NCI-H1930 (cell line): ENCODE measurements around the gene EIF4G1.
A peak's percentile ranks its signal among the peaks of the same experiment; 100 is the strongest.

Source experiments
- DNase-seq, 2 experiments: peaks; one replicate each; lab custom pipeline; 2025; lab: John Stamatoyannopoulos, UW

EIF4G1 gene

DNA sequence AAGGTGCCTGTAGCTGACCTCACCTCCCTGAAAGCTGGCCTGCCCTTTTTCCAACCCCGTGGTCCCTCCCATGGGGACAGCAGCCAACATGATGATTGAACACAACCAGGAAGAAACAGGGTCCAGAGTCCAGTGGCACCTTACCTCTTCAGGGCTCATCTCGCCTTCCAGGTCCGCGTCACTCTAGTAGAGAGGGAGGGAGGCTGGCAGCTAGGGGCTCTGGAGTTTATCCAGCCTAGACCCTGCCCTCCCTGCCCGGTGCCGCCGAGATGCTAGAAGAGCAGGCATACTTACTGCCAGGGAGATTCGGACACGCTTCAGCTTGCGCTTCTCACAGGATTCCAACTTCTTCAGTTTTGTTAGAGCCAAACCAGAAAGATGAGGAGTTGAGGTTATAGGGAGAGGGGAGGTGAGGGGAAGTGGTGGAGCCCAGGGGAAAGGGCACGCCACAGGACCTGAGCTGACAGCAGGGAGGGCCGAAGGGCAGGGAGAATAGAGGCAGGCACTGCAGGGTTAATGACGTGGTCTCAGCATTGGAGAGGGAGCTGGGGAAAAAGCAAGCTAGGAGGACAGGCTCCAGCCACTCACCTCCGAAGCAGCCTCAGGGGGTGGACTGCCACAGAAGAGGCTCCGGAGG is 37.9 kb downstream of the EIF4G1 start:
- no peak for DNase-seq

DNA sequence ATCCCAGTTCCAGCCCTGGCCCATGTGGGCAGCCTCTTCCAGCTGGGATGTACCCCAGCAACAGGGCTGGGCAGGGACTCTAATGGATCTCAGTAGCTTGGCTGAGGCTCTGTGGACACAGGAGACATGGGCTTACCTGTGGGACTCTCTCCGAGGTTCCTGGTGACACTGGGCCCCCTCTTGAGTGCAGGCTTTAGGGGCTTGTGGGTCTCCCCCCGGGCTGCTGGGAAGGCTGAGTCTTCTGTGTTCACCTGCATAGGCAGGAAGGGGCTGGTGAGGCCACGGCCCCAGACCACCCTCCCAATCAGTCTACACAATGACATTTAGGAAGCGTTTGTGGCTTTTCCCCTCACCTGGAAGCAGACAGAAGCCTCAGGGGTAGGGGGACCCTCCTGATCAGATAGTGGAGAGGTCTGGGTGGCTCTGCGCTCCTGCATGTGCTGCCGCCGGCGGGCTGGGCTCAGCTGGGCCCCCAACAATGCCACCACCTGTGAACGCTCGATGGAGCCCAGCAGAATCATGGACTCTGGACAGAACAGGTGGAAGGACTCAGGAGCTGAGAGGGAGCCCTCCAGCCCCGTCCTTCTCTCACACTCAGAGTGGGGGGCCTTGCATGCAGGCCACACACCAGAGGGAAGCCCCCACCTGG is 38.6 kb downstream of the EIF4G1 start:
- no peak for DNase-seq

DNA sequence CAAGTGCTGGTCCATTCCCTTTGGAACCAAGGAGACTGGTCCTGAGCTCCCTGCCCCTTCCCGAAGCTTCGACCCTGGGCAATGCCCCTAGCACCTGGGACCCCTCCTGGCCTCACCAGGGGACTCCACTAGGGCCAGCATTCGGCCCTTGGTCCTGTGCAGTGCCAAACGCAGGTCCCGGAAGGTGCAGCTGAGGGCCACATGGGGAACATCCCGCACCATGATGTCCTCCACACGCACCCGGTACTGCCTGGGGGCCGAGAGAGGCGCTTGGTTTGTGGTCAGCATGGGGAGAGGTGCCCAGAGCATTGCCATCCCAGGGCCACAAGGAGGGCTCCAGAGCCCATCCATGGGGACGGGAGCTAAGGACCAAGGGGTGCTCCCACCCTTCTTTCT is 39.1 kb downstream of the EIF4G1 start:
- no peak for DNase-seq

DNA sequence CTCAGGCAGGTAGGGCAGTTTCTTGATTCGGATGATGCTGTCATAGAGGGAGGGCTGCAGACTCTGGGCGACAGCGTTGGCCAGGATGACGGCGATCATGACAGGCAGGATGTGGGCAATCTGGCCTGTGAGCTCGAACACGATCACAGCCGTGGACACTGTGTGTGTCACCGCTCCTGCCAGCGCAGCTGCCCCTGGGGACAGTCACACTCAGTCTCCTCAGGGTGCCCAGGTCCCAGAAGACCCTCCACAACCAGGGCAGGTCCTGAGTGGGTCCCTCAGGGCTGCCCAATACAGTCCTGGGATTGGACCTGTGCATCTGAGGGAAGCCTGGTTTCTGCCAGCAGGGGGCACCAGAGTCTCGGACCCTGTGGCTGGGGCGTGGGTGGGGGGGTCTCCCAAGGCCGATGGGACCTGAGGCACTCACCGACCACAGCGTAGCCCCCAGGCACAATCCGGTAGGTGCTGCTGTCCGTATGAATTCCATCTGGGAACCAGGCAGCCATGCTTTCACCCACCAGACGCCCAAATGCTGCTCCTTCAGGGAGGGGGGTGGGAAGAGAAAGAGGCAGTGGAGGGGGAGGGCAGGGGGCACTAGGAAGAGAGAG is 39.8 kb downstream of the EIF4G1 start:
- DNase-seq: peak in 1 of 2 experiments; percentile 72

DNA sequence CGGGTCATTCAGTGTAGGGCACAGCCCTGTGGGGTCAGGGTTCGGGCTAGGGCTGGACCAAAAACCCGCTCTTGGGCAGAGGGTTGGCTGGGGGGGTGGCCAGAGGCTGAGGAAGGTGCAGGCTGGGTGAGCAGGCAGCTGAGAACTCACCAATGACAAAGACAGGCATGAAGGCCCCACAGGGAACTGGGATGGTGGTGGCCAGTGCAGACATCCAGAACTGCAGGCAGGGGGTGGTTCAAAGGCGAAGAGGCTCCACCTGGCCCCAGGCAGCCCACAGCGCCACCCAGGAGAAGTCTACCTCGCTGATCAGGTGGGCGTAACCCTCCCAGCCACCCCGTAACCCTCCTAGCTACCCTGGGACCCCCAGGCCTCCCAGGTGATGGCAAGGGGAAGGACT is 40.3 kb downstream of the EIF4G1 start:
- no peak for DNase-seq

DNA sequence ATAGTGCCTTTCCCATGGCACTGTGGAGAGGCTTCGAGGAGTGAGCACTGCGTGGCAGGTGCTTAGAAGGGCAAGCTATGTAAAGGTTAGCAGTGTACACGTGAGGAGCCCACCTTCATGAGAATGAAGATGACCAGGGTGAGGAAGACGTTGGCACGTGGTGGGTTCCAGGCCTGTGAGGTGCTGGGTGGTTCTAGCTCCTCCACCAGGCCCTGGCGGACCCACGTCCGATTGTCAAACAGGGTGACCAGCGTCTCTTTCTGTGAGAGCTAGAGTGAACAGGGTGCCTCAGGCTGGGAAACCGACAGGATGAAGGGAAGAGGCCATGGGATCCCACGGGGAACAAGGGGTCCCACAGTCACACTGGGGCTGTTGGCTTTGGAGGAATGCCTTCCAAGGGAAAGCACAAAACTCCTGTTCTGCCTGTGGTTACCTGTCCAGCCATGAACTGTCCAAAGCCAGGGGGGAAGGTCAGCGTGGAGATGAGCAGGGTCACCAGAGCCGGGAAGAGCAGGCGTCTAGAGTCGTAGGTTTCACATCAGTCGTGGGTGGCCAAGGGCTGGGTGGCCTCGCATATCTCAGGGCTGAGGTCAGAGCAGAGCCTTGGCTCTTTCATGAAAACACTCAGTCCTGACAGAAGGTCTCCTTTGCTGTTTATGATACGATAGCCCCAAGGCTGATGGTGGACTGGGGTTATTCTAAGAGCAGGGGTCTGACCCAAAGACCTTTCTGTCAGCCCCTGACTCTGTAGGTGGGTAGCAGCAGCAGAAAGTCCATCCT is 41.0 kb downstream of the EIF4G1 start:
- no peak for DNase-seq

DNA sequence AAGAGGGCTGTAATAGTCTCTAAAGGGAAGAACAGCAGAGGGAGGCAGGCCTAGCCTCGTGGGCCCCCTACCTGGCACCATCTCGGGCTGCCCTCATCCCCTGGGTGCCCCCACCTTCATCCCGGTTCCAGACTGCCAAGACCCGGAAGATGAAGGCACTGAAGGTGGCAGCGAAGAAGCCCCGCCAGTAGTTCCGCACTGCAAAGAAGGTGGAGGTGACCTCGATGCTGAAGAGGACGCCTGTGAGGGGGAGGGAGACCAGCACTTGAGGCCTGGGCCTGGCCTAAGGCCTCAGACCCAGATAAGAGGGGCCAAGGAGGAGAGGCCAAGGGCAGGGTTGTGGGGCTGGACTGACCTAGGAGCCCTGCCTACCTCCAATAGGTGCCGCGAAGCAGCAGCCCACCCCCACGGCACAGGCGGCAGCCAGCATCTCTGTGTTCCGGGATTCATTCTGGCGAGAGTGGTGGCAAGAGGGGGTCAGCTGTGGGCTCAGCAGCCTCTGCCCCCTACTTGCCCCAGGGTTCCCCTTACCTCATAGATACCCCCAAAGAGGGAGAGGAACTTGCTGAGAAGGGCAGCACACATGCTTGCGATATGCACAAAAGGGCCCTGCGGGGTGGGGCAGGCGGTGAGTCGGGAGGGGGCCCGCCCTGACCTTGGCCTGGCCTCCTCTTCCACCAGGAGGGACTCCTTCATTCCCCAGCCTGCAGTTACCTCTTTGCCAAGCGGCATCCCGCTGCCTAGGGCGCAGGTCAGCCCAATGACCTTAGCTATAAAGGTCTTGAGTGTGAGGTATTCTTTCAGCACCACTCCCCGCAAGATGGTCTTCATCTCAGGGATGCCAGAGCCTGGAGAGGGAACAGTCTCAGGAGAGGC is 43.1 kb downstream of the EIF4G1 start:
- DNase-seq: no peak

DNA sequence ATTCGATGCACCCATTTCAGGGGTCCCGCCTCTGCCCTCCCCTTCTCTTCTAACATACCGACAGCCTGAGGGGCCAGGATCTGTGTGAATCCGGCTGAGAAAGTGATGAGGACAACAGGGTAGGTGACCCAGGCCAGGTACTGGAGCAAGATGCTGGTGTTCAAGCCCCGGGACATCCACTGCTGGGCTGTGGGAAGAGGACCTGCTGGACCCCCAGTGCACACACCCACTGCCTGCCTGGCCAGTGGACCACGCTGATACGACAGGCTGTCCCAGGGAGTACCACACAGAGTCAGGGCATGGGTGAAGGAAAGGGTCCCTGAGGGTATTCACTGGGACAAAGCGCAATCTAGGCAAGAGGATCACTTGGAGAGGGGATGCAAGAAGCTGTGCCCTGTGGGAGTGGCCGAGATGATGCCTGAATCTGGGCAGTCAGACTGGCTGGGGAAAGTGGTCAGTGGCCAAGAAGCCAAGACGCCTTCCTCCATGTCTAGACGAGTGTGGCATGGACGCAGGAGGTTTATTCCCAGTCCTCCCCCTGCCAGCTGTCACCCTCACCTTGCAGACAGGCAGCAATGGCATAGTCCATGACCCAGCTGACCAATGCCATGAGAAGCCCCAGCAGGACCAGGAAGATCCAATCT is 43.8 kb downstream of the EIF4G1 start:
- DNase-seq: no peak

DNA sequence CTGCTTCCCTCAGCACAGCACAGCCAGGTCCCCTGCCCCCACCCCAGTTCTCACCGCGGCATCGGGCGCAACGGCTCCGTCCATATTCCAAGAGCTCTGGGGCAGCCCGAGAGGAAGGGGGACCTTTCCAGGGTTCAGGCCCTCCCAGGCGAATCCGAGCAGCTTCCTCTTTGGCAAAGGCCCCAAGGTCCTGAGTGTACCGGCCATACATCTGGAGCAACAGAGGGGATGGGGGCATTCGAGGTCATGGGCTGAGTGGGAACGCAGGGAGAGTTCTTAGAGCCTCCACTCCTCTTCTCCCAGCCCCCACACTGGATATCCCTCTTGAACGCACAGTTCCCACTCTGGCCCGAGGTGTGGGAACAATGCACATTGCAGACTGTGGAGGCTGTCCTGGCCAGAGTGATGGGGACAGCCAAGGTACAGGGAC is 44.5 kb downstream of the EIF4G1 start:
- DNase-seq: no peak

DNA sequence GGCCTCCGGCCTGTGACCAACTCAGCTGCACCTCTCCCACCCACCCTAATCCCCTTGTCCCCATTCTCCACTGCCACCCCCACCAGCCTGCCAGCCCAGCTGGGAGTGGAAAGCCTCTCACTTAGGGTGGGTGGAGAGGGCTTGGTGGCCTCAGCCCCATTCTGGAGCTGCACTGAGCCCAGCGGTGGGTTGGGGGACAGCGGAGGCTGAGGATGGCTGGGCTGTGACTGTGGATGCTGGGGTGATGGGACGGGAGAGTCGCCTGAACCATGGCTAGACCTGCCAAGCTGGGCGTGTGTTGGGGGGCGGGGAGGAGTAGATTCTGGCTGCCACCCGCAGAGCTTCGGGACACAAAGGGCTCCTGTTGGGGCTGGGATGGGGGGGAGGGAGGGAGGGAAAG is 45.2 kb downstream of the EIF4G1 start:
- DNase-seq: no peak

DNA sequence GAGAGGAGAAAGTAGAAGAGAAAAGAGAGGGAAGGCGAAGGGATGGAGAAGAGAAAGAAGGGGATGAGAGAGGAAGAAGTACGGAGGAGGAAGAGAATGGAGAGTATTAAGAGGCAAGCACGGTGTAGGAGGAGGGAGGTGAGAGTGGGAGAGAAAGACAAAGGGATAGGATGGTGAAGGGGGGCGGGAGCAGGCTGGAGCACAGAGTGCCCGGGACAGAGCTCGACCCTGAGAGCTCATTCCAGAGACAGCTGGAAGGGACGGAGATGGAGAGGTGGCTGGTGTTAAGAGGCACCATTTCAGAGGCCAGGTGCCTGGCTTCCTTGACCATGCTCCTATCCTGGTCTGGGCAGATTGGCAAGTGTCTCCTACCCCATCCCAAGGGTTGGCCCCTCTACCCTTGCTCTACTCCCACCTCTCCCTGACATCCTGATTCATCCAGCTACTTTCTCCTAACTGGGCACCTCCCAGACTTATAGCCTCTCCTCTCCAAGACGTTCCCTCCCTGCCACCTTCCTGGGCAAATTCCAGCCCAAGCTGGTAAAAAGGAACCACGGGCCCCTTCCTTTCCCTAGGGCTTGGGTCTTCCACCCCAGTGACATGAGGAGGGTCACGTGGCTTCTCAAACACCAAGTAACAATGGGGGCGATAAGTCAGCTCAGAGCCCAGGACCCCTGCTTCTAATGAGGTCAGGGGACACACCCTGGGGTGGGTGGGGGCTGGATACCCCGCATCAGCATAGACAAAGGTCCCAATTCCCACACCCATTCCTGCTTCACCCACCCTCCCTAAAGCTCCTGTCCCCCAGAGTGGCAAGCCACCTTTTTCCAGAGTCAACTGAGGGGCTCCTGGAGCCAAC is 45.9 kb downstream of the EIF4G1 start:
- no peak for DNase-seq

DNA sequence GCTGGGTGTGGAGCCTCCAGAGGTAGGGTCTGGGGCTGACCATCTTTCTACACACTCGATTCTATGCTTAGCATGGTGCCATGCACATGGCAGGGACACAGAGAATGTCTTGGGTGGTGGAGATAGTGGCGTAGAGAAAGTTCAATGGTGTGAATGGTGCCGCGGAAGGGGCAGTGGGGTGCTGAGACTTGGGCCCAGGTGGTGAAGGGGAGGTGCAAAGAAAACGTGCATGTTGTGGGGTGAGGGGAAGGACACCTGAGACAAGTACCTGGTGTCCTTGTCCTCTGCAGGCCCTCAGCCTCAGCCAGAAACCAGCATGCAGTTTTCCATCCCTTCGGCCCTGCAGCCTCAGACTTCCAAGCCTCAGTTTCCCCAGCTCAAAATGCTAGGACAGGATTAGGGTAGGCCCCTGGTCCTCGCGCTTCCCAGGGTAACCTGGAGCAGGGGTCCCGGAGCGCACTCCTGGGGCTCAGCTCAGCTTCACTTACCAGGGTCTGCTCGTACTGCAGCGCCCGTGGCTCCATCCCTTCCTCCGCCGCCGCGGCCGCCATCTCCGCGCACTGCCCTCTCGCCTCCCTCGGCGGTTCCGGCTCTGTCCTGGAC is 46.6 kb downstream of the EIF4G1 start:
- no peak for DNase-seq

DNA sequence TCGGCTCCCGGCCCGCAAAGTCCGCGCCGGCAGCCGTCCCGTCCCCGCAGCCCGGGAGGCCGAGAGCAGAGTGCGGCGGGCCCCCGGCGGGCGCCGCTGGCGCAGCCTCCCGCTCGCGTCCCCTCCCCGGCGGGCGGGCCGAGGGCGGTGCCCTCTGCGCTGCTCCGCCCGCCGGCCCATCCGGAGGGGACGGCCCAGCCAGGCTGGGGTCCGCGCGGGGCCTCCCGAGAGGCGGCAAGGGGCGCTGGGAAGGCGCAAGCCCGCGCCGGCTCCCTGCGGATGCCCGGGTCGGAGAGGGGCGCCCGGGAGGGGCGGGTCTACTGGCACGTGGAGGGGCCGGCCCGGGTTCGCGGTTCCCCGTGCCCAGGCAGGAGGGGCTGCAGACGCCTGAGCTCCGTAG is 47.1 kb downstream of the EIF4G1 start, which contains the start of the genes CLCN2 and POLR2H:
CLCN2 (minus strand) TSS at position 74 of the 400 bp plus-strand sequence. CDS start 126 bp downstream, outside the sequence.
POLR2H (plus strand) TSS at position 179 of the 400 bp plus-strand sequence. CDS start 1,783 bp downstream, outside the sequence.
- peak; percentile 34 to 81 for DNase-seq

DNA sequence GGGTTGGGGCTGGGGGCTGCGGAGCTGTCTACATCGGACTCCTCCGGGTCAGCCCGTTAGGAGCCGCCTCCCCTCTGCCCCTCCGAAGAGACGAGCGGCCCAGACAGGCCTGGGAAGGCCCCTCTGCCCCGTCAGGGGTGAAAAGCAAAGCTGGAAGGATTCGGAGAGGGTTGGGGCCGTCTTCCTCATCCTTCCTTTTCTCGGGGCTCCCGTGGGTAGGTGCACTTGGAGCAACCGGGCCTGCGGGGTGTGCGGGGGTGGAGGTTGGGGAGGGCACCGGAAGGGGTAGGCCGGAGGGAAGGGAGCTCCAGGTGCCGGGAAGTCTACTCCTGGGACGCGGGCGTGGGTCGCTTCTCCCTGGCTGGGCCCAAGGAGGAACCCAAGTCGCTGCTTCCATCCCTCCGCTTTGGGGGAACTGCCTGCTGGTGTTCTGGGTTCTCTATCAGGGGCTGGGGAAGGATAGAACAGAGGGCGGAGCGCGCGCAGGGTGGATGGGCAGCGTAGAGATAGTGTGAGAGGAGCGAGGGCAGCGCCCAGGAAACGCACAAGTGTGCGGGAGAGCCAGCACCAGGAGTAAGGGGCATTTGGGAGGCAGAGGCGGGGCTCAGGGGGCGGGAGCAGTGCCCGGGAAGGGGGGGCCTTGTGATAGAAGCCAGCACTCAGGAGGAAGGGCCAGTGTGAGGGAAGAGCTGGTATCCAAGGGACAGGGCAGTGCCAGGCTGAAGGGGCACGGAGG is 47.7 kb downstream of the EIF4G1 start:
- DNase-seq: peak in 1 of 2 experiments; percentile 65

DNA sequence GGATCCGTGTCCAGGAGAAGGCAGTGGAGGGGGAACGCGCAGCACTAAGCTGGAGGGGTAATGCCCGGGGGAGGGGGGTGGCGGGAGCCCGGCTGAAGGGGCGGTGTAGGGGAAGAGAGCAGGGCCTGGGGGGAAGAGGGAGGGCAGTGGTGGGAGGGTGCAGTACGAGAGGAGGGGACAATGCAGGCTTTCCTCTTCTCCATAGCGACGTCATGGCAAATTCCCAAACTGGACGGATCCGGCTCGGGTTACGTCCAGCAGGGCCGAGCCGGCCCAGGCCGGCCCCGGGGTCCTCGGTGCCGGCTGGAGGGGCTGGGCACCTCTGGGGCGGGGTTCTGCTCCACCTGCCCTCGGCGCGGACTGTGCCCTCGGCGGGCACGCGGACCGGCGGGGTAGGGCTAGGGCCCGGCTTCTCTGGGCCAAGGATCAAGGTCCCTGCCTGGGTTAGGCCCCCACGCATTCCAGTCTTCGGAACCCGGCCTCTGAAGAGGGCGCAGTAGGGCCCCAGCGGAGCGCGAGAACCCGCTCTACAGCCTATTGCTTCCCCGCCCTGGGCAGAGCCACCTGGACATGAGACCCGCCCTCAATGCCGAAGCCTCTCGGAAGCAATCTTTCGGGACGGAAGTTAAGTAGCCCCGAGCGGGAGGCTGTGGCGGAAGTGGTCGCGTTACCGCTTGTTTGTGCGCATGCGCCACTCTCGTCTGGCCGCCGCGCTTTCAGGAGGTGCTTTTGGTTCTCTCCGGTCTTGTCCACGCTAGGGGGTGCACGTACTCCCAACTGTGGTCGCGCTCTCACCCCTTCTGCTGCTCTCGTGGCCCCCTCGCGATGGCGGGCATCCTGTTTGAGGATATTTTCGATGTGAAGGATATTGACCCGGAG is 48.5 kb downstream of the EIF4G1 start:
- DNase-seq: peak; percentile 98

DNA sequence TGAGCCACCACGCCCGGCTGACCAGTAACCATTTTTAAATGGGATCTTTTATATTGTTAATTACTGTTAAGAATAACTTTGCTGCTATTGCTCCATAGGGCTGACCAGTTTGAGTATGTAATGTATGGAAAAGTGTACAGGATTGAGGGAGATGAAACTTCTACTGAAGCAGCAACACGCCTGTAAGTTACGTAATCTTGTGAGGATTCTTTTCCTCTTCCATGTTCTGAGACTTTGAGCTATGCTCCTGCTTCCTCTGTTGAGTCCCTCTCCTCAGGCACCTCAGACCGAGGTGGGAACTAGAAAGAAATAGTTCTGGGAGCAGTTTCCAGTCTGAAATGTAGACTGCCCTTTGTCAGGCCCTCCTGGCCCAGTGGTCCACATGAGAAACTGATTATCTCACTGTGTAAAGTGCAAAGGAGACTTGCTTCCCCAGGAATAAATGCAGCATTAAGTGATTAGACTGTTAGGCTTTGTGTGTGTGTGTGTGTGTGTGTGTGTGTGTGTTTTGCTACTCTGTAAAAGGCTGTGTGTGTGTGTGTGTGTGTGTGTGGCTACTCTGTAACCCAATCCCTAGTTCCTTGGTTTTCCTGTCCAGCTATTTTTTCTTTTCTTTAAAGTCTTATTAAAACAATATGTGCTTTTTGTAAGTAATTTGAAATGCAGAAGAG is 52.3 kb downstream of the EIF4G1 start:
- no peak for DNase-seq

DNA sequence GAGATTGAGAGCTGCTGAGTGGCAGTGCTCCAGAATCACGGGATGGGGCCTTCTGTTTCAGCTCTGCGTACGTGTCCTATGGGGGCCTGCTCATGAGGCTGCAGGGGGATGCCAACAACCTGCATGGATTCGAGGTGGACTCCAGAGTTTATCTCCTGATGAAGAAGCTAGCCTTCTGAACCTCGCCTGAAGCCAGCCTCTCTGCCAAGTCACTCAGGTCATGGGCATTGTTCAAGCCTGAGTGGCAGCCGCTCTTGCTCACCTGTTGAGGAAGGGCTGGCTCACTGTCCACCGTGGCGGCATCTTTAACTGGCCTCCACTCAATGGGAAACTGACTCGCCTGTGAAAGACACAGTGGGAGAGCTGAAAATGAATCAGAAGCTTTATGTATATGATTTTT is 53.7 kb downstream of the EIF4G1 start:
- no peak for DNase-seq
